MM.1S (cell line): ENCODE measurements around the gene KRT28.

Experiments
- DNase-seq: peaks from one replicate; pipeline ENCODE4 v3.0.0-alpha.2; 2015
- H2AFZ ChIP-seq: fragments of 300-600 bp; sonication (generic); 2 replicates; pipeline ENCODE4 v1.6.0; 2016; ENCODE audit warnings: antibody characterized with exemption, low read length
- H3F3A ChIP-seq: fragments of 300-600 bp; sonication (generic); 2 replicates; pipeline ENCODE4 v1.6.1; 2016; ENCODE audit warnings: mild to moderate bottlenecking, antibody characterized with exemption, low read length, moderate library complexity, mixed read lengths; ENCODE audit not compliant: insufficient read depth
- H3K27ac ChIP-seq: fragments of 300-600 bp; sonication (generic); 2 replicates; pipeline ENCODE4 v1.5.1; 2016; ENCODE audit warnings: mild to moderate bottlenecking, low read length
- H3K27me3 ChIP-seq: fragments of 300-600 bp; sonication (generic); replicated peaks from 2 replicates; pipeline ENCODE4 v1.6.0; 2016; ENCODE audit warnings: low read length; ENCODE audit not compliant: insufficient read depth
- H3K36me3 ChIP-seq: fragments of 300-600 bp; sonication (generic); replicated peaks from 2 replicates; pipeline ENCODE4 v1.6.1; 2016; ENCODE audit warnings: mild to moderate bottlenecking, low read length, mixed read lengths; ENCODE audit not compliant: insufficient read depth
- H3K4me1 ChIP-seq: fragments of 300-600 bp; sonication (generic); 2 replicates; pipeline ENCODE4 v1.6.1; 2016; ENCODE audit warnings: low read length, mixed read lengths
- H3K4me2 ChIP-seq: fragments of 300-600 bp; sonication (generic); 2 replicates; pipeline ENCODE4 v1.6.0; 2016; ENCODE audit warnings: low read depth, low read length
- H3K4me3 ChIP-seq: fragments of 300-600 bp; sonication (generic); 2 replicates; pipeline ENCODE4 v1.5.1; 2016; ENCODE audit warnings: low read length, mixed read lengths
- H3K79me2 ChIP-seq: fragments of 300-600 bp; sonication (generic); 2 replicates; pipeline ENCODE4 v1.6.1; 2016; ENCODE audit warnings: mixed run types, low read length, mixed read lengths
- H3K9ac ChIP-seq: fragments of 300-600 bp; sonication (generic); 2 replicates; pipeline ENCODE4 v1.6.1; 2016; ENCODE audit warnings: low read length, mixed read lengths
- H3K9me2 ChIP-seq: fragments of 300-600 bp; sonication (generic); replicated peaks from 2 replicates; pipeline ENCODE4 v1.6.1; 2016; ENCODE audit warnings: mild to moderate bottlenecking, low read length, mixed read lengths; ENCODE audit not compliant: insufficient read depth
- H3K9me3 ChIP-seq: fragments of 300-600 bp; sonication (generic); replicated peaks from 2 replicates; pipeline ENCODE4 v1.6.1; 2016; ENCODE audit warnings: mild to moderate bottlenecking, low read length, mixed read lengths; ENCODE audit not compliant: insufficient read depth
- H4K20me1 ChIP-seq: fragments of 300-600 bp; sonication (generic); 2 replicates; pipeline ENCODE4 v1.6.1; 2016; ENCODE audit warnings: mild to moderate bottlenecking, low read length, moderate library complexity, mixed read lengths; ENCODE audit not compliant: insufficient read depth
- EZH2 ChIP-seq: fragments of 300-600 bp; sonication (generic); optimal IDR thresholded peaks from 2 replicates; pipeline ENCODE3; 2017; ENCODE audit warnings: low read depth, mild to moderate bottlenecking, antibody characterized with exemption, low read length, mixed read lengths
- EZH2phosphoT487 ChIP-seq: fragments of 300-600 bp; sonication (generic); IDR thresholded peaks from 2 replicates; pipeline ENCODE4 v1.6.1; 2018; ENCODE audit warnings: antibody characterized with exemption, low read length
- TF ChIP-seq, protein P1 (sequence below): fragments of 300-600 bp; sonication (generic); IDR thresholded peaks from 2 replicates; pipeline ENCODE4 v1.5.1; 2016; ENCODE audit warnings: antibody characterized with exemption, low read length, mixed read lengths

Gene KRT28

DNA sequence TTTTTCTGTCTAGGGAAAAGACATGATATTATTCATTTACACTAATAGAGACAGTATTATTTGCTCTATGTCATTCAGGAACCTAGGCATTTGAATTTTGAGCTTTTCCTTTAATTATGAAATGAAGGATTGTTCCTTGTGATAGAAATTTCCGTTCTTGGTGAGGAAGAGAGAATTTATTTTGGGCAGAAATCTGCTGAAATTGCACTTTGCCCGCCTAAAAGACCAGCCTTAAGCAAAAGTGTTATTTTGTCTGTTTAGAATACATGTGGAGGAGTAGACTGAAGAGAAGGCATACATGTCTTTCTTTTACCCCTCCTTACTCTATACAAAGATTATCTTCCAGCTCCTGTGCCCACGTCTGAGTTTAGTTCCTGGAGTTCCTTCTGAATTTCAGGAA, 39.4 kb upstream of the KRT28 start:
- DNase-seq = no peak
- H3K36me3 ChIP-seq = no peaks in the 10 kb centered on the region
- no peak overlapping the region for H3K9ac ChIP-seq
- H3K9me3 ChIP-seq = no peaks in the 10 kb centered on the region
- H3K4me2 ChIP-seq = no peak overlapping the region
- H3K9me2 ChIP-seq = no peaks in the 10 kb centered on the region
- H3K27ac ChIP-seq = no peak overlapping the region
- no peaks in the 10 kb centered on the region for H3K4me1 ChIP-seq
- H3K4me3 ChIP-seq = no peak overlapping the region
- no peaks in the 10 kb centered on the region for H3F3A ChIP-seq
- no peaks in the 10 kb centered on the region for H3K27me3 ChIP-seq
- no peaks in the 10 kb centered on the region for H4K20me1 ChIP-seq
- TF ChIP-seq, protein P1, sequence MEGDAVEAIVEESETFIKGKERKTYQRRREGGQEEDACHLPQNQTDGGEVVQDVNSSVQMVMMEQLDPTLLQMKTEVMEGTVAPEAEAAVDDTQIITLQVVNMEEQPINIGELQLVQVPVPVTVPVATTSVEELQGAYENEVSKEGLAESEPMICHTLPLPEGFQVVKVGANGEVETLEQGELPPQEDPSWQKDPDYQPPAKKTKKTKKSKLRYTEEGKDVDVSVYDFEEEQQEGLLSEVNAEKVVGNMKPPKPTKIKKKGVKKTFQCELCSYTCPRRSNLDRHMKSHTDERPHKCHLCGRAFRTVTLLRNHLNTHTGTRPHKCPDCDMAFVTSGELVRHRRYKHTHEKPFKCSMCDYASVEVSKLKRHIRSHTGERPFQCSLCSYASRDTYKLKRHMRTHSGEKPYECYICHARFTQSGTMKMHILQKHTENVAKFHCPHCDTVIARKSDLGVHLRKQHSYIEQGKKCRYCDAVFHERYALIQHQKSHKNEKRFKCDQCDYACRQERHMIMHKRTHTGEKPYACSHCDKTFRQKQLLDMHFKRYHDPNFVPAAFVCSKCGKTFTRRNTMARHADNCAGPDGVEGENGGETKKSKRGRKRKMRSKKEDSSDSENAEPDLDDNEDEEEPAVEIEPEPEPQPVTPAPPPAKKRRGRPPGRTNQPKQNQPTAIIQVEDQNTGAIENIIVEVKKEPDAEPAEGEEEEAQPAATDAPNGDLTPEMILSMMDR = no peak
- TF ChIP-seq EZH2phosphoT487 (no peak), EZH2 (no peak)
- no peak overlapping the region for H2AFZ ChIP-seq
- no peaks in the 10 kb centered on the region for H3K79me2 ChIP-seq

DNA sequence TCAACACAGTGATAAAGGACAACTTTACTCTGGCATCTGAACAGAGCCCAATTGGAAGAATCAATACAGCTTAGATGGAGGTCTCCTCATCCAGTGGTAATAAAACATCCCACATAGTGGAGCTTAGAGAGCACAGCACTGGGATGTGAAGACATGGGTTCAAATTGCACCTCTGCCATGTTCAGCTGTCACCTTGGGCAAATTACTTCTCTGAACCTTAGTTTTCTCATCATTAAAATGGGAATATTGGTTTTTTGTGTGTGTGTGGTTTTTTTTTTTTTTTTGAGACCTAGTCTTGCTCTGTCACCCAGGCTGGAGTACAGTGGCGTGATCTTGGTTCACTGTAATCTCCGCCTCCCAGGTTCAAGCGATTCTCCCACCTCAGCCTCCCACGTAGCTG, 36.3 kb upstream of the KRT28 start:
- TF ChIP-seq, protein P1 = no peak
- TF ChIP-seq EZH2 = no peak
- no peak for TF ChIP-seq EZH2phosphoT487
- no peaks in the 10 kb centered on the region for H3K9me2 ChIP-seq
- H3F3A ChIP-seq = no peaks in the 10 kb centered on the region
- H3K27ac ChIP-seq = no peak overlapping the region
- H3K4me2 ChIP-seq = no peak overlapping the region
- H3K4me1 ChIP-seq = no peaks in the 10 kb centered on the region
- DNase-seq = no peak
- H3K4me3 ChIP-seq = no peak overlapping the region
- no peaks in the 10 kb centered on the region for H3K36me3 ChIP-seq
- H3K9ac ChIP-seq = no peak overlapping the region
- no peaks in the 10 kb centered on the region for H3K79me2 ChIP-seq
- no peaks in the 10 kb centered on the region for H3K27me3 ChIP-seq
- no peaks in the 10 kb centered on the region for H4K20me1 ChIP-seq
- no peak overlapping the region for H2AFZ ChIP-seq
- no peaks in the 10 kb centered on the region for H3K9me3 ChIP-seq

DNA sequence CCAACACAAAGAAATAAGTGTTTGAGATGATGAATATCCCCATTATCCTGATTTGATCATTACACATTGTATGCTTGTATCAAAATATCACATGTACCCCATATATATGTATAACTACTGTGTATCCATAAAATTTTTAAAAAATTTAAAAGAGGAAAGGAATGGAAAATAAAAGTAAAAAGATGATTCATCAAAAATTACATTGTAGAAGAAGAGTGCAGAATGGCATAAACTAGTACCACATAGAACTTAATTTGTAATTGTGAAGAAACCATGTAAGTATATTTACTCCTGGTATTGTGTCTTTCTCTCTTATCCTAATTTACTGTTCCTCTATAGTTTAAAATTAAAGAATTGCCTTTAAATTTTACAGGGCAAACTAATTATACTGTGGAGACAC, 34.1 kb upstream of the KRT28 start:
- no peak overlapping the region for H3K9ac ChIP-seq

More for the DNA sequence above, 34.1 kb upstream of the KRT28 start:
- no peak overlapping the region for H3K4me2 ChIP-seq
- no peaks in the 10 kb centered on the region for H3K79me2 ChIP-seq
- H3K36me3 ChIP-seq = no peaks in the 10 kb centered on the region
- H3K27me3 ChIP-seq = no peaks in the 10 kb centered on the region
- no peak for DNase-seq
- TF ChIP-seq, protein P1 = no peak
- no peak for TF ChIP-seq EZH2
- TF ChIP-seq EZH2phosphoT487 = no peak
- no peak overlapping the region for H2AFZ ChIP-seq
- H3K4me3 ChIP-seq = no peak overlapping the region
- H4K20me1 ChIP-seq = no peaks in the 10 kb centered on the region
- H3F3A ChIP-seq = no peaks in the 10 kb centered on the region
- no peaks in the 10 kb centered on the region for H3K9me2 ChIP-seq
- no peaks in the 10 kb centered on the region for H3K4me1 ChIP-seq
- H3K9me3 ChIP-seq = no peaks in the 10 kb centered on the region
- H3K27ac ChIP-seq = no peak overlapping the region
